Liver (tissue), 9 donors: ENCODE results near the gene CLDN24. TPM values are rescaled to one million over a fixed set of nuclear protein-coding genes. Genes with fewer than 3 reads are reported as not detected.

Experiments used
- DNase-seq: peaks from one replicate; pipeline ENCODE4 v3.0.0-alpha.2; 2017; ENCODE audit warnings: low spot score
- H3K27ac ChIP-seq, 2 donors: one replicate each; pipeline ENCODE4 v1.7.0; 2013; ENCODE audit warnings: inconsistent platforms in 2 of 2, low read length in 2 of 2, control low read depth in 1 of 2, low read depth in 1 of 2, mild to moderate bottlenecking in 1 of 2
- H3K27me3 ChIP-seq, 4 donors: one replicate each; pipeline versions ENCODE4 v1.6.1 to v1.7.0; 2013; ENCODE audit warnings: low read length in 3 of 4, inconsistent platforms in 1 of 4, mild to moderate bottlenecking in 1 of 4, moderate library complexity in 1 of 4; ENCODE audit not compliant: control insufficient read depth in 4 of 4, insufficient read depth in 4 of 4
- H3K36me3 ChIP-seq, 4 donors: one replicate each; pipeline versions ENCODE4 v1.6.1 to v1.7.0; 2013; ENCODE audit warnings: low read length in 3 of 4, mild to moderate bottlenecking in 3 of 4, low read depth in 1 of 4, moderate library complexity in 1 of 4; ENCODE audit not compliant: control insufficient read depth in 4 of 4, insufficient read depth in 3 of 4
- H3K4me1 ChIP-seq, 4 donors: one replicate each; pipeline versions ENCODE4 v1.6.1 to v1.7.0; 2013; ENCODE audit warnings: low read length in 3 of 4, mild to moderate bottlenecking in 3 of 4, moderate library complexity in 1 of 4; ENCODE audit not compliant: control insufficient read depth in 4 of 4, insufficient read depth in 4 of 4
- H3K4me3 ChIP-seq, 3 donors: one replicate each; pipeline versions ENCODE4 v1.6.1 to v1.7.0; 2013; ENCODE audit warnings: low read length in 3 of 3, control low read depth in 1 of 3, low read depth in 1 of 3, mild to moderate bottlenecking in 1 of 3
- H3K9ac ChIP-seq, 2 donors: one replicate each; pipeline ENCODE4 v1.7.0; 2013; ENCODE audit warnings: low read length in 2 of 2, mild to moderate bottlenecking in 2 of 2, moderate library complexity in 2 of 2, control low read depth in 1 of 2, low read depth in 1 of 2
- H3K9me3 ChIP-seq, 4 donors: one replicate each; pipeline versions ENCODE4 v1.6.1 to v1.7.0; 2013; ENCODE audit warnings: low read length in 3 of 4; ENCODE audit not compliant: control insufficient read depth in 4 of 4
- CTCF ChIP-seq: fragments of 150-350 bp; IDR thresholded peaks from 2 replicates; pipeline ENCODE4 v1.5.1; 2017; ENCODE audit warnings: improper control_type of control experiment, low read depth, low read length; ENCODE audit not compliant: missing input control
- EGR1 ChIP-seq, 2 donors: IDR thresholded peaks; 2 replicates each; pipeline ENCODE4 v1.6.1; 2016 to 2018; ENCODE audit warnings: antibody characterized with exemption in 2 of 2, low read depth in 2 of 2
- FOXA1 ChIP-seq: IDR thresholded peaks from 2 replicates; pipeline ENCODE4 v1.6.1; 2016; ENCODE audit warnings: antibody characterized with exemption
- FOXA2 ChIP-seq: IDR thresholded peaks from 2 replicates; pipeline ENCODE4 v1.6.1; 2016; ENCODE audit warnings: antibody characterized with exemption
- GABPA ChIP-seq, 2 donors: IDR thresholded peaks in 1 of 2; conservative IDR thresholded peaks in 1 of 2; 2 replicates each; pipeline ENCODE4 v1.6.1; 2016; ENCODE audit warnings: antibody characterized with exemption in 2 of 2, mild to moderate bottlenecking in 1 of 2, moderate library complexity in 1 of 2
- HNF4A ChIP-seq, 2 donors: conservative IDR thresholded peaks; 2 replicates each; pipeline ENCODE4 v1.6.1; 2016; ENCODE audit warnings: antibody characterized with exemption in 2 of 2, mild to moderate bottlenecking in 2 of 2
- HNF4G ChIP-seq: IDR thresholded peaks from 2 replicates; pipeline ENCODE4 v1.6.1; 2016; ENCODE audit warnings: antibody characterized with exemption
- JUND ChIP-seq, 2 donors: IDR thresholded peaks; 2 replicates each; pipeline ENCODE4 v1.6.1; 2016; ENCODE audit warnings: antibody characterized with exemption in 2 of 2
- MAX ChIP-seq: IDR thresholded peaks from 2 replicates; pipeline ENCODE4 v1.6.1; 2016; ENCODE audit warnings: antibody characterized with exemption
- REST ChIP-seq: IDR thresholded peaks from 2 replicates; pipeline ENCODE4 v1.6.1; 2016; ENCODE audit warnings: antibody characterized with exemption, mild to moderate bottlenecking
- RXRA ChIP-seq, 2 donors: IDR thresholded peaks; 2 replicates each; pipeline ENCODE4 v1.6.1; 2017 to 2018; ENCODE audit warnings: antibody characterized with exemption in 2 of 2, mild to moderate bottlenecking in 1 of 2
- SP1 ChIP-seq: IDR thresholded peaks from 2 replicates; pipeline ENCODE4 v1.6.1; 2018; ENCODE audit warnings: antibody characterized with exemption, mild to moderate bottlenecking
- TAF1 ChIP-seq: conservative IDR thresholded peaks from 2 replicates; pipeline ENCODE4 v1.6.1; 2016; ENCODE audit warnings: antibody characterized with exemption, mild to moderate bottlenecking
- YY1 ChIP-seq: IDR thresholded peaks from 2 replicates; pipeline ENCODE4 v1.6.1; 2016; ENCODE audit warnings: antibody characterized with exemption, mild to moderate bottlenecking
- ZBTB33 ChIP-seq: IDR thresholded peaks from 2 replicates; pipeline ENCODE4 v1.6.1; 2016; ENCODE audit warnings: antibody characterized with exemption
- WGBS: extraction: QIAGEN DNeasy Blood & Tissue Kit; methylation state at CpG from one replicate; pipeline ENCODE4 v1.1.7; 2013; 5-methylcytosine and 5-hydroxymethylcytosine counted together
- polyA plus RNA-seq, 2 donors: library from polyadenylated mRNA; stranded (reverse) in 1 of 2; unstranded in 1 of 2; fragments of 200-250 nt in 1 of 2; fragments of >200 nt in 1 of 2; fragmentation: Nextera tagmentation in 1 of 2; extraction: Ambion mirVana in 1 of 2; gene quantifications; one replicate each; pipeline versions ENCODE4 v1.2.1 to v1.2.3, GENCODE V29; 2013 to 2015
- total RNA-seq, 2 donors: library from RNA; depleted of rRNA; stranded (reverse); fragments of >200 nt; gene quantifications; one replicate each; pipeline ENCODE4 v1.2.3, GENCODE V29; 2014
- donor health status: healthy.
- donor health status: healthy.
- donor health status: healthy.
- donor health status: healthy.
- donor health status: healthy.

The CLDN24 gene
- total and polyA plus RNA-seq, 4 donors = not detected

GRCh38 chr4:183299464-183299863 is 22.8 kb downstream of the CLDN24 start:
- no peak overlapping the region for H3K4me3 ChIP-seq
- H3K9ac ChIP-seq = no peak overlapping the region
- TF ChIP-seq GABPA (IDR thresholded peaks at IDR 0.05 in 1 of 2, conservative IDR thresholded peaks at IDR 0.05 in 1 of 2) (no peak), YY1 (no peak), JUND (IDR thresholded peaks at IDR 0.05) (no peak), FOXA1 (no peak), HNF4G (no peak), EGR1 (IDR thresholded peaks at IDR 0.05; ENCODE audit: low read depth in 2 of 2) (no peak), REST (no peak), FOXA2 (no peak), HNF4A (conservative IDR thresholded peaks at IDR 0.05) (no peak), RXRA (IDR thresholded peaks at IDR 0.05) (no peak), SP1 (no peak), MAX (no peak)
- 89% methylated on average over 2 of the region's 2 CpGs for WGBS
- H3K27me3 ChIP-seq = no peaks in the 10 kb centered on the region
- peaks cover 4 to 36% (median 24%) of the 10 kb centered on the region in 4 donors for H3K36me3 ChIP-seq
- H3K4me1 ChIP-seq = no peaks in the 10 kb centered on the region
- no peak for DNase-seq
- H3K27ac ChIP-seq = no peak overlapping the region
- no peaks in the 10 kb centered on the region for H3K9me3 ChIP-seq

- DNase-seq = no peak
- TF ChIP-seq CTCF = no peak
- no peak for TF ChIP-seq JUND (IDR thresholded peaks at IDR 0.05)
- Histone ChIP-seq H3K9me3 (no peaks in the 10 kb centered on the region), H3K9ac (no peak overlapping the region), H3K27ac (no peak overlapping the region), H3K27me3 (no peaks in the 10 kb centered on the region), H3K4me3 (no peak overlapping the region), H3K36me3 (peaks cover 6 to 37% (median 26%) of the 10 kb centered on the region in 4 donors), H3K4me1 (no peaks in the 10 kb centered on the region)
- WGBS = 98% methylated on average over 3 of the region's 3 CpGs
Measured at GRCh38 chr4:183297675-183298074, 24.6 kb downstream of the CLDN24 start.

- no peaks in the 10 kb centered on the region for H3K9me3 ChIP-seq
- H3K9ac ChIP-seq = no peak overlapping the region
- H3K4me3 ChIP-seq = no peak overlapping the region
- WGBS = 94% methylated on average over 10 of the region's 10 CpGs
- no peaks in the 10 kb centered on the region for H3K27me3 ChIP-seq
- no peak overlapping the region for H3K27ac ChIP-seq
- TF ChIP-seq MAX (no peak), TAF1 (no peak), ZBTB33 (no peak), EGR1 (IDR thresholded peaks at IDR 0.05; ENCODE audit: low read depth in 2 of 2) (no peak), REST (no peak)
- no peak for DNase-seq
- H3K36me3 ChIP-seq = peaks cover 8 to 42% (median 27%) of the 10 kb centered on the region in 4 donors
- no peaks in the 10 kb centered on the region for H3K4me1 ChIP-seq
Measured at GRCh38 chr4:183295711-183296110, 26.5 kb downstream of the CLDN24 start.
